SU-DHL-6 (cell line): ENCODE data around the gene BOC.

Experiments
- H2AFZ ChIP-seq: fragments of 200-600 bp; sonication (generic); 2 replicates; pipeline ENCODE4 v1.6.1; 2014; ENCODE audit warnings: low read depth, mild to moderate bottlenecking, moderate library complexity, mixed read lengths, antibody characterized with exemption, low read length; ENCODE audit not compliant: severe bottlenecking
- H3F3A ChIP-seq: fragments of 200-600 bp; shearing (Covaris generic); 2 replicates; pipeline ENCODE4 v1.6.0; 2016; ENCODE audit warnings: antibody characterized with exemption, mild to moderate bottlenecking; ENCODE audit not compliant: insufficient read depth
- H3K27ac ChIP-seq: fragments of 200-600 bp; sonication (generic); 2 replicates; pipeline ENCODE4 v1.5.1; 2016; ENCODE audit warnings: low read depth, mild to moderate bottlenecking, low read length, moderate library complexity, mixed read lengths
- H3K27me3 ChIP-seq: fragments of 200-600 bp; sonication (generic), shearing (Covaris generic); 2 replicates; pipeline ENCODE4 v1.6.0; 2014; ENCODE audit warnings: mild to moderate bottlenecking, low read length
- H3K36me3 ChIP-seq: fragments of 200-600 bp; sonication (generic); 2 replicates; pipeline ENCODE4 v1.6.1; 2014; ENCODE audit warnings: mild to moderate bottlenecking, low read length, mixed read lengths
- H3K4me2 ChIP-seq: fragments of 300-600, 200-600 bp; shearing (Covaris generic), sonication (generic); 2 replicates; pipeline ENCODE4 v1.6.0; 2014; ENCODE audit warnings: low read length, low read depth, mild to moderate bottlenecking; ENCODE audit not compliant: poor library complexity, severe bottlenecking
- H3K4me3 ChIP-seq: fragments of 200-600 bp; sonication (generic); 2 replicates; pipeline ENCODE4 v1.5.1; 2014; ENCODE audit warnings: antibody characterized with exemption, low read length, mild to moderate bottlenecking, mixed read lengths; ENCODE audit not compliant: insufficient read depth, poor library complexity, severe bottlenecking
- H3K79me2 ChIP-seq: fragments of 200-600 bp; sonication (generic); 2 replicates; pipeline ENCODE4 v1.6.1; 2014; ENCODE audit warnings: mild to moderate bottlenecking, low read length, moderate library complexity; ENCODE audit not compliant: insufficient read depth
- H3K9ac ChIP-seq: fragments of 200-600 bp; sonication (generic); 2 replicates; pipeline ENCODE4 v1.7.0; 2014; ENCODE audit warnings: mild to moderate bottlenecking, low read length
- H3K9me2 ChIP-seq: fragments of 200-600 bp; sonication (generic); replicated peaks from 2 replicates; pipeline ENCODE4 v1.6.1; 2014; ENCODE audit warnings: low read length; ENCODE audit not compliant: insufficient read depth
- H3K9me3 ChIP-seq: fragments of 200-600 bp; sonication (generic); 2 replicates; pipeline ENCODE4 v1.6.1; 2014; ENCODE audit warnings: low read length, mixed read lengths; ENCODE audit not compliant: insufficient read depth
- H4K20me1 ChIP-seq: fragments of 200-600 bp; sonication (generic); 2 replicates; pipeline ENCODE4 v1.6.1; 2014; ENCODE audit warnings: low read depth, mild to moderate bottlenecking, antibody characterized with exemption, low read length, moderate library complexity, mixed read lengths
- EZH2phosphoT487 ChIP-seq: fragments of 200-600 bp; sonication (generic), shearing (Covaris generic); conservative IDR thresholded peaks from 2 replicates; pipeline ENCODE4 v1.6.1; 2018; ENCODE audit warnings: mild to moderate bottlenecking, antibody characterized with exemption, low read length, moderate library complexity, mixed read lengths
- TF ChIP-seq, protein P1 (sequence below): fragments of 200-600 bp; sonication (generic); IDR thresholded peaks from one replicate; pipeline ENCODE4 v1.5.1; 2017; ENCODE audit warnings: antibody characterized with exemption, mild to moderate bottlenecking, low read length, moderate library complexity; ENCODE audit not compliant: insufficient read depth, poor library complexity, severe bottlenecking

BOC gene

DNA sequence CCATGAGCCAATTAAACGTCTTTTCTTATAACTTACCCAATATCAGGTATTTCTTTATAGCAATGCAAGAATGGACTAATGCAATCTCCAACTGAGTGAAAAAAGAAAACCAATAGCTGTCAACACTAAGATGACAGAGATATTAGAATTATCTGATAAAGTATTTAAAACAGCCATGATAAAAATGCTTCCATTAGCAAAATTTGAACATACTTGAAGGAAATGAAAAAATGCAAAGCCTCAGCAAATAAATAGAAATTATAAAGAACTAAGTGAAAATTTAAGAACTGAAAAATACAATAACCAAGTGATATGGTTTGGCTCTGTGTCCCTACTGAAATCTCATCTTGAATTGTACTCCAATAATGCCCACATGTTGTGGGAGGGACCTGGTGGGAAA, 99.6 kb downstream of the BOC start:
- Histone ChIP-seq H3K79me2 (no peaks in the 10 kb centered on the region), H3K9me2 (no peaks in the 10 kb centered on the region), H3K9ac (no peak overlapping the region), H3F3A (no peaks in the 10 kb centered on the region), H3K9me3 (peaks cover 12% of the 10 kb centered on the region; the same call in 1 of the 2 replicates), H3K27me3 (no peaks in the 10 kb centered on the region), H2AFZ (no peak overlapping the region), H4K20me1 (no peaks in the 10 kb centered on the region), H3K36me3 (peaks cover 14% of the 10 kb centered on the region), H3K4me3 (no peak overlapping the region), H3K27ac (no peak overlapping the region), H3K4me2 (no peak overlapping the region)
- TF ChIP-seq, protein P1, sequence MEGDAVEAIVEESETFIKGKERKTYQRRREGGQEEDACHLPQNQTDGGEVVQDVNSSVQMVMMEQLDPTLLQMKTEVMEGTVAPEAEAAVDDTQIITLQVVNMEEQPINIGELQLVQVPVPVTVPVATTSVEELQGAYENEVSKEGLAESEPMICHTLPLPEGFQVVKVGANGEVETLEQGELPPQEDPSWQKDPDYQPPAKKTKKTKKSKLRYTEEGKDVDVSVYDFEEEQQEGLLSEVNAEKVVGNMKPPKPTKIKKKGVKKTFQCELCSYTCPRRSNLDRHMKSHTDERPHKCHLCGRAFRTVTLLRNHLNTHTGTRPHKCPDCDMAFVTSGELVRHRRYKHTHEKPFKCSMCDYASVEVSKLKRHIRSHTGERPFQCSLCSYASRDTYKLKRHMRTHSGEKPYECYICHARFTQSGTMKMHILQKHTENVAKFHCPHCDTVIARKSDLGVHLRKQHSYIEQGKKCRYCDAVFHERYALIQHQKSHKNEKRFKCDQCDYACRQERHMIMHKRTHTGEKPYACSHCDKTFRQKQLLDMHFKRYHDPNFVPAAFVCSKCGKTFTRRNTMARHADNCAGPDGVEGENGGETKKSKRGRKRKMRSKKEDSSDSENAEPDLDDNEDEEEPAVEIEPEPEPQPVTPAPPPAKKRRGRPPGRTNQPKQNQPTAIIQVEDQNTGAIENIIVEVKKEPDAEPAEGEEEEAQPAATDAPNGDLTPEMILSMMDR, result no peak
- no peak for TF ChIP-seq EZH2phosphoT487

DNA sequence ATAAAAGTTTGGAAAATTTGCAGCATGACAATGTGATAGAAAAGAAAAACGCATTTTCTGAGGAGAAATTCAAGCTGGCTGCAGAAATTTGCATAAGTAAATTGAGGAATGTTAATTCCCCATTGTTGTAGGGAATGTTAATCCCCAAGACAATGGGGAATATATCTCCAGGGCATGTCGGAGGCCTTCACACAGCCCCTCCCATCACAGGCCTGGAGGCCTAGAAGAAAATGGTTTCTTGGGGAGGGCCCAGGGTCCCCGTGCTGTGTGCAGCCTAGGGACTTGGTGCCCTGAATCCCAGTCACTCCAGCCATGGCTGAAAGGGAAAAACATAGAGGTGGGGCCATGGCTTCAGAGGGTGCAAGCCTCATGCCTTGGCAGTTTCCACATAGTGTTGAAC, 101.1 kb downstream of the BOC start:
- no peak overlapping the region for H3K4me2 ChIP-seq
- no peak overlapping the region for H3K9ac ChIP-seq
- H3K27me3 ChIP-seq, result no peaks in the 10 kb centered on the region
- H3K9me3 ChIP-seq, result peaks cover 12% of the 10 kb centered on the region; the same call in 1 of the 2 replicates
- H3K36me3 ChIP-seq, result peaks cover 17% of the 10 kb centered on the region
- TF ChIP-seq EZH2phosphoT487, result no peak
- TF ChIP-seq, protein P1, result no peak
- no peaks in the 10 kb centered on the region for H4K20me1 ChIP-seq
- H3K27ac ChIP-seq, result no peak overlapping the region
- no peak overlapping the region for H2AFZ ChIP-seq
- no peaks in the 10 kb centered on the region for H3K9me2 ChIP-seq
- no peak overlapping the region for H3K4me3 ChIP-seq
- no peaks in the 10 kb centered on the region for H3K79me2 ChIP-seq
- H3F3A ChIP-seq, result no peaks in the 10 kb centered on the region

DNA sequence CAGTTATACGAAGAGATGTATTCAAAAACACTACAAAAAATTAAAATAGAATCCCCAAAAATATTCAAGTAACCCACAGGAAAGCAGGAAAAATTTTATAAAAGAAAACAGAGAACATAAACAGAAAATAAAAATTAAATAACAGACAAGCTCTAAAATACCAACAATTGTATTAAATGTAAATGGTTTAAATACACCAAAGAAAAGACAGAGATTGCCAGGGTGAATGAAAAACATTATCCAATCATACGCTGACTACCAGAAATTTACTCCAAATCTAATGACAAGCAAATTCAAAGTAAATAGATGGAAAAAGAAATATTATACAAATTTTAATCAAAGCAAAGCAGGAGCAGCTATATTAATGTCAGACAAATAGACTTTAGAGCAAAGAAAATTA, 103.6 kb downstream of the BOC start:
- no peaks in the 10 kb centered on the region for H3K9me2 ChIP-seq
- H3K79me2 ChIP-seq, result no peaks in the 10 kb centered on the region
- no peak overlapping the region for H3K9ac ChIP-seq
- H3K4me2 ChIP-seq, result no peak overlapping the region
- no peaks in the 10 kb centered on the region for H3F3A ChIP-seq
- no peaks in the 10 kb centered on the region for H4K20me1 ChIP-seq
- no peak overlapping the region for H3K27ac ChIP-seq
- no peak overlapping the region for H2AFZ ChIP-seq
- H3K9me3 ChIP-seq, result peaks cover 12% of the 10 kb centered on the region; the same call in 1 of the 2 replicates
- TF ChIP-seq EZH2phosphoT487, result no peak
- TF ChIP-seq, protein P1, result no peak
- H3K4me3 ChIP-seq, result no peak overlapping the region
- no peaks in the 10 kb centered on the region for H3K27me3 ChIP-seq
- peaks cover 17% of the 10 kb centered on the region for H3K36me3 ChIP-seq
